H1 (cell line): ENCODE results near the gene NOL4L. TPM values are rescaled to one million over a fixed set of nuclear protein-coding genes. Genes with fewer than 3 reads are reported as not detected.

ENCODE experiments used
- BRCA1 ChIP-seq: IDR thresholded peaks from 2 replicates; pipeline ENCODE4 v1.6.1; 2012; ENCODE audit warnings: low read depth, low read length, improper control_type of control experiment
- CHD7 ChIP-seq: fragments of 300-600 bp; sonication (generic); IDR thresholded peaks from 2 replicates; pipeline ENCODE4 v1.7.1; 2012; ENCODE audit warnings: low read length, moderate library complexity, mild to moderate bottlenecking, inconsistent platforms; ENCODE audit not compliant: insufficient replicate concordance
- MAX ChIP-seq: IDR thresholded peaks from 2 replicates; pipeline ENCODE4 v1.6.1; 2012; ENCODE audit warnings: inconsistent platforms
- POU5F1 ChIP-seq: IDR thresholded peaks from 2 replicates; pipeline ENCODE4 v1.6.1; 2011; ENCODE audit warnings: low read depth, mild to moderate bottlenecking, low read length, moderate library complexity
- TEAD4 ChIP-seq: IDR thresholded peaks from 2 replicates; pipeline ENCODE4 v1.6.1; 2012; ENCODE audit warnings: low read depth, low read length, inconsistent platforms, mixed read lengths
- polyA plus RNA-seq, 7 experiments: library from polyadenylated mRNA; depleted of rRNA in 3 of 7; stranded (reverse) in 5 of 7; unstranded in 2 of 7; fragments of >200 nt in 5 of 7; fragments of 200-250 nt in 2 of 7; gene quantifications; 1 replicate in 5 of 7; 2 replicates in 1 of 7; 4 replicates in 1 of 7; pipeline versions ENCODE4 v1.2.1 to v1.2.3, GENCODE V29; 2011 to 2013; ENCODE audit warnings: missing spikeins in 2 of 7, mixed read lengths in 2 of 7
- total RNA-seq: library from RNA; stranded (reverse); fragmentation: NEBNext Ultra II Directional; extraction: Animal tissue kit (Norgen Biotek cat#: 25700); gene quantifications from 2 replicates; pipeline ENCODE4 v1.2.1, GENCODE V29; 2021

Gene NOL4L
- total and polyA plus RNA-seq, 2 of the 8 experiments (the other 6 are each of a cell fraction or from before 2014, with no cell fraction given) = 15.3 to 23.7 TPM

- no peak for TF ChIP-seq CHD7
- TF ChIP-seq BRCA1 = no peak
- no peak for TF ChIP-seq POU5F1
- TF ChIP-seq TEAD4 = no peak
- no peak for TF ChIP-seq MAX
- TF ChIP-seq, all 59 proteins: peak for 0
Observed at GRCh38 chr20:32537657-32538525, 47.2 kb downstream of the NOL4L start (continued).
